Mononuclear cell (primary cell): ENCODE measurements around the gene CX3CL1. TPM values are rescaled to one million over a fixed set of nuclear protein-coding genes. Genes with fewer than 3 reads are reported as not detected.
"Not testable (repeated sequence)": the region's sequence is repeated elsewhere in the genome, so short reads cannot be mapped to it uniquely, and the experiment has no call there.

Source experiments
- H3K27me3 ChIP-seq: 2 replicates; pipeline ENCODE4 v1.6.0; 2011; ENCODE audit warnings: low read length, control low read depth; ENCODE audit not compliant: insufficient read depth
- H3K4me1 ChIP-seq: 2 replicates; pipeline ENCODE4 v1.5.1; 2011; ENCODE audit warnings: mild to moderate bottlenecking, low read length, control low read depth; ENCODE audit not compliant: insufficient read depth
- H3K4me3 ChIP-seq: 2 replicates; pipeline ENCODE4 v1.5.1; 2011; ENCODE audit warnings: mild to moderate bottlenecking, low read length, moderate library complexity
- H3K9me3 ChIP-seq: 2 replicates; pipeline ENCODE4 v1.5.1; 2011; ENCODE audit warnings: low read depth, mild to moderate bottlenecking, control low read depth, low read length
- total RNA-seq: library from RNA; depleted of rRNA; stranded (reverse); fragments of >200 nt; gene quantifications from one replicate; pipeline ENCODE4 v1.2.3, GENCODE V29; 2012

The CX3CL1 gene
- total RNA-seq, 1 donor: not detected

GRCh38 chr16:57384248-57385070 is 12.2 kb downstream of the CX3CL1 start:
- H3K4me3 ChIP-seq: no peak overlapping the region
- peaks cover 21% of the 10 kb centered on the region for H3K4me1 ChIP-seq

GRCh38 chr16:57385083-57385482 is 12.8 kb downstream of the CX3CL1 start:
- H3K9me3 ChIP-seq: no peaks in the 10 kb centered on the region
- peaks cover 21% of the 10 kb centered on the region for H3K4me1 ChIP-seq
- peaks cover 3% of the 10 kb centered on the region for H3K27me3 ChIP-seq
- H3K4me3 ChIP-seq: no peak overlapping the region

More at GRCh38 chr16:57384248-57385070, 12.2 kb downstream of the CX3CL1 start:
- H3K27me3 ChIP-seq: peaks cover 3% of the 10 kb centered on the region
- H3K9me3 ChIP-seq: no peaks in the 10 kb centered on the region

- Histone ChIP-seq H3K27me3 (peaks cover 3% of the 10 kb centered on the region), H3K9me3 (no peaks in the 10 kb centered on the region), H3K4me3 (no peak overlapping the region), H3K4me1 (peaks cover 14% of the 10 kb centered on the region)
Measured at GRCh38 chr16:57386381-57386951, 14.2 kb downstream of the CX3CL1 start.

- H3K4me1 ChIP-seq: peaks cover 14% of the 10 kb centered on the region
- H3K27me3 ChIP-seq: peaks cover 3% of the 10 kb centered on the region
- H3K9me3 ChIP-seq: no peaks in the 10 kb centered on the region
- no peak overlapping the region for H3K4me3 ChIP-seq
Measured at GRCh38 chr16:57387598-57388354, 15.5 kb downstream of the CX3CL1 start.

GRCh38 chr16:57388359-57389086 is 16.2 kb downstream of the CX3CL1 start:
- H3K4me3 ChIP-seq: no peak overlapping the region
- H3K27me3 ChIP-seq: peaks cover 3% of the 10 kb centered on the region
- no peaks in the 10 kb centered on the region for H3K9me3 ChIP-seq
- H3K4me1 ChIP-seq: peaks cover 13% of the 10 kb centered on the region

GRCh38 chr16:57389087-57389468 is 16.8 kb downstream of the CX3CL1 start:
- Histone ChIP-seq H3K9me3 (no peaks in the 10 kb centered on the region), H3K27me3 (peaks cover 4% of the 10 kb centered on the region), H3K4me1 (peaks cover 8% of the 10 kb centered on the region), H3K4me3 (no peak overlapping the region)

GRCh38 chr16:57390636-57391295 is 18.5 kb downstream of the CX3CL1 start:
- Histone ChIP-seq H3K9me3 (no peaks in the 10 kb centered on the region), H3K27me3 (peaks cover 5% of the 10 kb centered on the region), H3K4me3 (no peak overlapping the region), H3K4me1 (no peaks in the 10 kb centered on the region)

- Histone ChIP-seq H3K4me1 (no peaks in the 10 kb centered on the region), H3K9me3 (no peaks in the 10 kb centered on the region), H3K27me3 (peaks cover 5% of the 10 kb centered on the region), H3K4me3 (no peak overlapping the region)
Measured at GRCh38 chr16:57391300-57391699, 19.0 kb downstream of the CX3CL1 start.

GRCh38 chr16:57391708-57392107 is 19.4 kb downstream of the CX3CL1 start:
- Histone ChIP-seq H3K27me3 (peaks cover 5% of the 10 kb centered on the region), H3K4me1 (no peaks in the 10 kb centered on the region), H3K4me3 (no peak overlapping the region), H3K9me3 (no peaks in the 10 kb centered on the region)

- peaks cover 5% of the 10 kb centered on the region for H3K27me3 ChIP-seq
- no peak overlapping the region for H3K4me3 ChIP-seq
- no peaks in the 10 kb centered on the region for H3K9me3 ChIP-seq
- no peaks in the 10 kb centered on the region for H3K4me1 ChIP-seq
Measured at GRCh38 chr16:57392694-57393093, 20.4 kb downstream of the CX3CL1 start.

- H3K4me3 ChIP-seq: no peak overlapping the region
- H3K4me1 ChIP-seq: no peaks in the 10 kb centered on the region
- H3K9me3 ChIP-seq: no peaks in the 10 kb centered on the region
- peaks cover 3% of the 10 kb centered on the region for H3K27me3 ChIP-seq
Measured at GRCh38 chr16:57394444-57394843, 22.2 kb downstream of the CX3CL1 start.

GRCh38 chr16:57395026-57395425 is 22.7 kb downstream of the CX3CL1 start:
- Histone ChIP-seq H3K4me1 (no peaks in the 10 kb centered on the region), H3K4me3 (no peak overlapping the region), H3K27me3 (peaks cover 3% of the 10 kb centered on the region), H3K9me3 (no peaks in the 10 kb centered on the region)

GRCh38 chr16:57396786-57397185 is 24.5 kb downstream of the CX3CL1 start:
- Histone ChIP-seq H3K4me1 (no peaks in the 10 kb centered on the region), H3K4me3 (no peak overlapping the region), H3K9me3 (no peaks in the 10 kb centered on the region), H3K27me3 (peaks cover 3% of the 10 kb centered on the region)

- H3K4me1 ChIP-seq, H3K9me3 ChIP-seq, H3K4me3 ChIP-seq, H3K27me3 ChIP-seq: not testable (repeated sequence)
Measured at GRCh38 chr16:57397493-57397892, 25.2 kb downstream of the CX3CL1 start.
